A549 (cell line): ENCODE results near the gene DNMT3L.
"Not testable (repeated sequence)": the region's sequence is repeated elsewhere in the genome, so short reads cannot be mapped to it uniquely, and the experiment has no call there.

Experiments used
- BHLHE40 ChIP-seq: IDR thresholded peaks from 2 replicates; pipeline ENCODE4 v1.6.1; 2012; ENCODE audit warnings: low read depth, low read length, inconsistent platforms
- CEBPB ChIP-seq, 2 experiments: fragments of >200 bp in 1 of 2; sonication (Bioruptor Twin) in 1 of 2; formaldehyde crosslinking in 1 of 2; IDR thresholded peaks; 2 replicates each; pipeline ENCODE4 v1.6.1; 2012 to 2016
- CHD2 ChIP-seq: fragments of 150-350 bp; IDR thresholded peaks from 2 replicates; pipeline ENCODE4 v1.6.1; 2014; ENCODE audit warnings: low read length; ENCODE audit not compliant: partially characterized antibody
- EP300 ChIP-seq, 2 experiments: fragments of >200 bp; sonication (Bioruptor Twin); formaldehyde crosslinking; IDR thresholded peaks; 2 replicates in 1 of 2; 3 replicates in 1 of 2; pipeline ENCODE4 v1.6.1; 2016 to 2017
- GATA3 ChIP-seq: IDR thresholded peaks from 2 replicates; pipeline ENCODE4 v1.6.1; 2012; ENCODE audit warnings: borderline replicate concordance
- NFE2L2 ChIP-seq: fragments of 150-350 bp; conservative IDR thresholded peaks from 2 replicates; pipeline ENCODE4 v1.6.1; 2014; ENCODE audit warnings: low read length
- POLR2A ChIP-seq: IDR thresholded peaks from 2 replicates; pipeline ENCODE4 v1.6.1; 2012; ENCODE audit warnings: mild to moderate bottlenecking, low read length
- TF ChIP-seq, protein P1 (sequence below): fragments of >200 bp; sonication (Bioruptor Twin); formaldehyde crosslinking; IDR thresholded peaks from 3 replicates; pipeline ENCODE4 v1.5.1; 2016
- TF ChIP-seq, protein P2 (sequence below): fragments of >200 bp; sonication (Bioruptor Twin); formaldehyde crosslinking; IDR thresholded peaks from 2 replicates; pipeline ENCODE4 v1.6.1; 2016

DNA sequence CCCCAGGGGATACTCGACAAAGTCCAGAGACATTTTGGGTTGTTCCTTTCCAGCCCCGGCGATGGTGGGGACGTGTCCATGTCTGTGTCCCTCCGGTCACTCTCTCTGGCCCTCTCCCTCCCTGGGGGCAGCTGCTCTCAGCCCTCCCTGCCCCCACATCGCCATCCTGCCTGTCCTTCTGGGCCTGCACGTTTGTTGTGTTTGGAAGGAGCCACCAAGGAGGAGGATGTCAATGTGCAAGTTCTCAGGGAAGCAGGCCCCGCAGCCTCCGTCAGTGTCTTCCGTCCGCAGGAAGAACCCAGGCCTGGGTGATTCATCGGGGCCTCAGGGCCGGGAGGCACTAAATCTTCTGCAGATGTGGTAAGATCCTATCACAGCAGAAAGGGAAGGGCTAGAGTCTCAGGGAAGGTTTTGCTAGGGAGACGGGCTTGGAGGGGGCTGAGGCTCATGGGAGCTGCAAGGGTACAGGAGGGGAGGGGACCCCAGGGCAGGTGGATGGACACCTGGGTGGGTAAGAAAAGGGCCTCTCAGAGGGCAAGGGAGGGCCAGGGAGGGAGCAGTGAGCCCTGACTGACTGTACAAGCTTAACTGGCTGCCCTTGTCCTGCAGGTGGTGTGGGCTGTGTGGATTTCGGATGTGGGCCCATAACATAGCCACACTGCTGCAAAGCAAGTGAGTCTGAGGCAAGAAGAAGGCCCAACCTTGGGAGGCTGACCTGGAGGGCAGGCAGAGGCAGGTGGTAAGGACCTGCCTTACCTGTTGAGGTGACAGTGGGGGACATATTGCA, 53.6 kb downstream of the DNMT3L start:
- TF ChIP-seq, protein P1, sequence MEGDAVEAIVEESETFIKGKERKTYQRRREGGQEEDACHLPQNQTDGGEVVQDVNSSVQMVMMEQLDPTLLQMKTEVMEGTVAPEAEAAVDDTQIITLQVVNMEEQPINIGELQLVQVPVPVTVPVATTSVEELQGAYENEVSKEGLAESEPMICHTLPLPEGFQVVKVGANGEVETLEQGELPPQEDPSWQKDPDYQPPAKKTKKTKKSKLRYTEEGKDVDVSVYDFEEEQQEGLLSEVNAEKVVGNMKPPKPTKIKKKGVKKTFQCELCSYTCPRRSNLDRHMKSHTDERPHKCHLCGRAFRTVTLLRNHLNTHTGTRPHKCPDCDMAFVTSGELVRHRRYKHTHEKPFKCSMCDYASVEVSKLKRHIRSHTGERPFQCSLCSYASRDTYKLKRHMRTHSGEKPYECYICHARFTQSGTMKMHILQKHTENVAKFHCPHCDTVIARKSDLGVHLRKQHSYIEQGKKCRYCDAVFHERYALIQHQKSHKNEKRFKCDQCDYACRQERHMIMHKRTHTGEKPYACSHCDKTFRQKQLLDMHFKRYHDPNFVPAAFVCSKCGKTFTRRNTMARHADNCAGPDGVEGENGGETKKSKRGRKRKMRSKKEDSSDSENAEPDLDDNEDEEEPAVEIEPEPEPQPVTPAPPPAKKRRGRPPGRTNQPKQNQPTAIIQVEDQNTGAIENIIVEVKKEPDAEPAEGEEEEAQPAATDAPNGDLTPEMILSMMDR, result not testable (repeated sequence)
- TF ChIP-seq POLR2A; CHD2; EP300 (IDR thresholded peaks at IDR 0.05); BHLHE40; CEBPB (IDR thresholded peaks at IDR 0.05); NFE2L2; GATA3: not testable (repeated sequence)
- TF ChIP-seq, protein P2, sequence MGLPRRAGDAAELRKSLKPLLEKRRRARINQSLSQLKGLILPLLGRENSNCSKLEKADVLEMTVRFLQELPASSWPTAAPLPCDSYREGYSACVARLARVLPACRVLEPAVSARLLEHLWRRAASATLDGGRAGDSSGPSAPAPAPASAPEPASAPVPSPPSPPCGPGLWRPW, result not testable (repeated sequence)
